GM18520 (cell line): Measurements from ENCODE around the gene TPRKB.
"Not testable (repeated sequence)": the region's sequence is repeated elsewhere in the genome, so short reads cannot be mapped to it uniquely, and the experiment has no call there.

ENCODE experiments used
- ATAC-seq: cut with Tn5 transposase; IDR thresholded peaks from one replicate; pipeline ENCODE4 v1.9.1; 2021; ENCODE audit not compliant: unreplicated experiment

The TPRKB gene

GRCh38 chr2:73736855-73737779, at the start of gene TPRKB:
TPRKB (minus strand) TSS chr2:73737345; CDS start chr2:73734569, 2,776 bp downstream.
- ATAC-seq = peak; percentile 95

GRCh38 chr2:73783883-73784282, 46.7 kb upstream of the TPRKB start, which contains the start of gene C2orf78:
C2orf78 (plus strand) TSS chr2:73784183; CDS start chr2:73784310, 127 bp downstream.
- not testable (repeated sequence) for ATAC-seq

GRCh38 chr2:73783402-73783801, 46.3 kb upstream of the TPRKB start:
- ATAC-seq = not testable (repeated sequence)

DNA sequence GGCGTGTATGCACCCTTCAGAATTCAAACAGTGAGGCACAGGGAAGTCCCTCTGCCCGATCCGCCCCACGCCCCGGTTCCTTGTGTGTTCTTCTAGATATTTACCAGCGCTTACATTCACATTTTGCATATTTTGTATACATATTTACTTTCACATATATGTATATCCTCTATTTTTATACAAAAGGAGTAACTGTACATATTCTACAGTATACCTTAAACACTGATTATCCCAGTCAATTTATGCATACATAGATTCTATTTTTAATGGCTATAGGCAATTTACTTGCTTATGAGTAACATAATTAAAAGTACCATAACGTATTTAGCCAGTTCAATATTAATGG, 43.1 kb upstream of the TPRKB start:
- no peak for ATAC-seq

- peak; percentile 100 for ATAC-seq
Observed at GRCh38 chr2:73779467-73780236, 42.5 kb upstream of the TPRKB start, which contains the start of gene DUSP11. DUSP11 (minus strand) TSS chr2:73780103; CDS start chr2:73779974, 129 bp downstream.

DNA sequence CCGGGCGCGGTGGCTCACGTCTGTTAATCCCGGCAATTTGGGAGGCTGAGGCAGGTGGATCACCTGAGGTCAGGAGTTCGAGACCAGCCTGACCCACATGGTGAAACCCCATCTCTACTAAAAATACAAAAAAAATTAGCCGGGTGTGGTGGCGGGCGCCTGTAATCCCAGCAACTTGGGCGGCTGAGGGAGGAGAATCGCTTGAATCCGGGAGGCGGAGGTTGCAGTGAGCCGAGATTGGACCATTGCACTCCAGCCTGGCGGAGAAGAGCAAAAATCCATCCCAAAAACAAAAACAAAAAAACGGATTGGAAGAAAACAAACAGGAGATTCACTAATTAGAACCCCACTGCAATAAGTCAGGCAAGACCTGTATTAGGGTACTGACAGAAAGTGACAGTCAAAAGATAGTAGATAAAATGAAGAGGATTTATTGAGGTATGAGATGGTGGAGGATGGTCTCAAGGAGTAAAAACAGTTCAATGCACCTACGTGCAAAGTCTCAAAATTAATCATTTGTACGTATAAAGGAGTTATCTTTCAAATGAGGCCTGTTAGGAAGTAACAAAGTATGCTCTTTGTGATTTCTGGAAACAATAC, 41.8 kb upstream of the TPRKB start:
- ATAC-seq = not testable (repeated sequence)

DNA sequence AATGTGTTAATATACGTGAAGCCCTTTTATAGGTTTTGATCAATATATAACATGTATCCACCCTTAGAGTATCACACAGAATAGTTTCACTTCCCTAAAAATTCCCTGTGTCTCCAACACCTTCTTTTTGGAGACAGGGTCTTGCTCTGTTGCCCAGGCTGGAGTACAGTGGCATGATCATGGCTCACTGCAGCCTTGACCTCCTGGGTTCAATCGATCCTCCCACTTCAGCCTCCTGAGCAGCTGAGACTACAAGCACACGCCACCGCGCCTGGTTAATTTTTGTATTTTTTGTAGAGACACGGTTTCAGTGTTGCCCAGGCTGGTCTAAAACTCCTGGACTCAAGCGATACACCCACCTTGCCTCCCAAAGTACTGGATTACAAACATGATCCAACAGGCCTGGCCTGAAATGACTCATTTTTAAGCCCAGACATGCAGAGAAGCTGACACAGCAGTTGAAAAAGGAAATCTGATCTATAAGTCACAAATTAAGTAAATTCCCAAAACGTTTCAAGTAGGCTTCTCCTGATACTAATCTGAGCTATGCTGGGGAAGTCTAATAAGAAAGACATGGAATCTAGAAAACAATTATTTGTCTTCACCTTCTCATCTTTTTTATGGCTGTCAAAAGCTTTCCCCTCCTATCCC, 39.8 kb upstream of the TPRKB start:
- ATAC-seq = no peak

GRCh38 chr2:73776381-73776780, 39.2 kb upstream of the TPRKB start:
- ATAC-seq = no peak

GRCh38 chr2:73772819-73773218, 35.7 kb upstream of the TPRKB start:
- no peak for ATAC-seq

DNA sequence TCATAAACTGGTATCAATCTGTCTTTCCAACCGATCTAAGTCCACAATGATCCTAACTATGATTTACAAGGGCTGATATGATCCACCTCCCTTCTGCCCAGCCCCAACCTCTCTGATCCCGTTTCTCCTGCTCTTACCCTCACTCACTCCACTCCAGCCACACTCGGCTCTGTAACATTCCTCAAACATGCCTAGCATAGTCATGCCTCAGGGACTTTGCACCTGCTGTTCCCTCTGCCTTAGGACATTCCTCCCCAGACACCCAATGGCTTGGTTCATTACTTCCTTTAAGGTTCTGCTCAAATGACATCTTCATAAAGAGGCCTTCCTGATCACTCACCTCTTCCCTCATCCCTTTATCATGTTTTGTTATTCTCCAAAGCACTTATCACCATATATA, 33.6 kb upstream of the TPRKB start:
- no peak for ATAC-seq

DNA sequence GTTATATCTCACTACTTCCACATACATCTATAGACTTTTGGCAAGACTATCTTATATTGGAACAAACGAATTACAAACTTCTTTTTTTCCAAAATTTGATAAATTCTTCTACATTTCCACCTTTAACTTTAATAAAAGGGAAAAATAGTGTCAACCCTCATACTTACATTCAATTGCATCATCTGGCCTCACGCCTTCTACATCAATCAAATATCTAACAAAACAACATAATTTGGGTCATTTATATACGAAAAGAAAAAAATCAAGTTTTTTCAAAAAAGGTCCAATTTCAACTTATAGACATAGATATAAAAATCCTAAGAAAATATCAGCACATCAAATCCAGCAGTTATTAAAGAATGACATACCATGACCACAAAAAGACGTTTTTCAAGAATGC, 29.8 kb upstream of the TPRKB start:
- no peak for ATAC-seq

DNA sequence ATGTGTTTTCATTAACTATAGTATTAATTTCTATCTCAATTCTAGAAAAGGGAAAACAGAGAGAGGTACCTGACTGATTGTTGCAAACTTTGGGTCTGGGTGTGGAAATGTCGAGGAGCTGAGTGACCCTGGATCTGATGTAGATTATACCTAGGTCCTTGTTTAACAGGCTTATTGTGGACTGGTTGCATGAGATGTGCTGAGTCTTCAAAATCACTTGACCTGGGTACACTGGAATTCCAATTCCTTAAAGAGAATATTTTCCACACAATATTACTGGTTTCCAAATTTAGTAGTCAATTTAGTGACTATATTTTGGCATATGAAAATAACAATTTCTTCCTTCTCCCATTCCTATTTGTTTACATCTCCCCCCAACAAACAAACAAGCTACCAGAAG, 29.2 kb upstream of the TPRKB start:
- ATAC-seq = no peak

- no peak for ATAC-seq
Observed at GRCh38 chr2:73764945-73765344, 27.8 kb upstream of the TPRKB start.

- no peak for ATAC-seq
Observed at GRCh38 chr2:73762571-73762970, 25.4 kb upstream of the TPRKB start.

GRCh38 chr2:73759904-73760303, 22.8 kb upstream of the TPRKB start:
- ATAC-seq = no peak

- ATAC-seq = no peak
Observed at GRCh38 chr2:73759285-73759764, 22.2 kb upstream of the TPRKB start.

- ATAC-seq = not testable (repeated sequence)
Observed at GRCh38 chr2:73754332-73754731, 17.2 kb upstream of the TPRKB start.

DNA sequence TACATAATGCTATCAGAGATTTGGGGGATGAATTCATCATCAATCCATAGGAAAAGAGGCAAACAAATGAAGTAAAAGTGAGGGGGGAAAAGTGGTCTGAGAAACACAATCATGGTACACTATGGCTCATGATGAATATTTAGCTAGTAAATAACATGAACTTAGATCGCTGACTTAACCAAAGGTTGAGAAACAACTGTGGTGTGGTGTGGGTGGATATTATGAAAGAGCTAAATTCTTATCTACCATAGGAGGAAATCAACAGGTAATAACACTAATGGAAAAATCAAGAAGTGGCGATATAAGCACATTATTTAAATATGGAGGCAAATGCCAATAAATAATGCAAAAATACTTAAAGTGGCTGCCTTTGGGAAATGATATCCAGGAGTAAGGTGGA, 12.2 kb upstream of the TPRKB start:
- no peak for ATAC-seq

DNA sequence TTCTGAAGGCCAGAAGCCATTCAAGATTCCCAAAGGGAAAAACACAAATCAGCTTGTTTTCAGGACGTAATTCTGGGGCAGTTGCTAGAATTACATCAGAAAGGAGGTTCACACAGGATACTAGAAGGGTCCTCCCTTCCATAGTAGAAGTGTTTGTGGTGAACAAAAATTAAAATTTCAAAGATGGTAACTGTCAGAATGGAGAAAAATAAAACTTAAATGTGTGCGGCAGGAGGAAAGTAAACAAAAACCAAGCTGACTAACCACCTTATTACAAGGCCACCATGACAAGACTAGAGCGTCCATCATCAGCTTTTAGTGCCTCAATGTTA, 9.7 kb upstream of the TPRKB start:
- no peak for ATAC-seq

- no peak for ATAC-seq
Observed at GRCh38 chr2:73746015-73746876, 9.1 kb upstream of the TPRKB start.
